ENCODE measurements around the gene RSF1. TPM values are rescaled to one million over a fixed set of nuclear protein-coding genes. Genes with fewer than 3 reads are reported as not detected.
A peak's percentile ranks its signal among the peaks of the same experiment; 100 is the strongest.

Gene RSF1
- total RNA-seq, 2 donors from 2014 or later: 57.6 to 69.9 TPM

- H3K36me3 Mint-ChIP-seq (ENCODE audit: insufficient read depth in 2 of 2): peaks cover 4 to 9% of the 10 kb centered on the region in 2 donors
- no peak overlapping the region for H3K4me3 Mint-ChIP-seq
- DNase-seq (no peak), ATAC-seq (replicated peaks in 1 of 2) (no peak)
- H3K27ac Mint-ChIP-seq: peak overlapping the region; percentile 76
- no peaks in the 10 kb centered on the region for H3K27me3 Mint-ChIP-seq (ENCODE audit: low read depth)
- H3K4me1 Mint-ChIP-seq (ENCODE audit: low read depth): peaks cover 47% of the 10 kb centered on the region
- H3K9me3 Mint-ChIP-seq: peaks cover 0 to 2% of the 10 kb centered on the region in 2 donors
These were observed 21.2 kb downstream of the RSF1 start for GRCh38 chr11:77799338-77799737.

- Mint-ChIP-seq H3K27ac (no peak overlapping the region), H3K9me3 (peaks cover 10% of the 10 kb centered on the region in 2 donors), H3K27me3 (ENCODE audit: low read depth) (no peaks in the 10 kb centered on the region), H3K4me1 (ENCODE audit: low read depth) (peaks cover 59% of the 10 kb centered on the region), H3K36me3 (ENCODE audit: insufficient read depth in 2 of 2) (peaks cover 18 to 36% of the 10 kb centered on the region in 2 donors), H3K4me3 (no peak overlapping the region)
- DNase-seq (no peak), ATAC-seq (replicated peaks in 1 of 2) (no peak)
These were observed 26.6 kb downstream of the RSF1 start for GRCh38 chr11:77793972-77794371.

- no peak for ATAC-seq (replicated peaks in 1 of 2)
- Mint-ChIP-seq H3K27me3 (ENCODE audit: low read depth) (no peaks in the 10 kb centered on the region), H3K9me3 (peaks cover 8 to 10% of the 10 kb centered on the region in 2 donors), H3K4me1 (ENCODE audit: low read depth) (peaks cover 63% of the 10 kb centered on the region), H3K36me3 (ENCODE audit: insufficient read depth in 2 of 2) (peaks cover 14 to 27% of the 10 kb centered on the region in 2 donors), H3K27ac (no peak overlapping the region), H3K4me3 (no peak overlapping the region)
- no peak for DNase-seq
These were observed 29.2 kb downstream of the RSF1 start for GRCh38 chr11:77791301-77791700.

- Mint-ChIP-seq H3K27me3 (ENCODE audit: low read depth) (no peaks in the 10 kb centered on the region), H3K4me3 (no peak overlapping the region), H3K36me3 (ENCODE audit: insufficient read depth in 2 of 2) (peaks cover 14 to 27% of the 10 kb centered on the region in 2 donors), H3K9me3 (peaks cover 8 to 10% of the 10 kb centered on the region in 2 donors), H3K27ac (no peak overlapping the region), H3K4me1 (ENCODE audit: low read depth) (peaks cover 54% of the 10 kb centered on the region)
- DNase-seq: no peak
- no peak for ATAC-seq (replicated peaks in 1 of 2)
These were observed 30.6 kb downstream of the RSF1 start for GRCh38 chr11:77789731-77790476.

GRCh38 chr11:77789061-77789730 is 31.3 kb downstream of the RSF1 start:
- ATAC-seq (replicated peaks in 1 of 2): no peak
- Mint-ChIP-seq H3K27me3 (ENCODE audit: low read depth) (no peaks in the 10 kb centered on the region), H3K36me3 (ENCODE audit: insufficient read depth in 2 of 2) (peaks cover 14 to 27% of the 10 kb centered on the region in 2 donors), H3K9me3 (peaks cover 8 to 10% of the 10 kb centered on the region in 2 donors), H3K4me1 (ENCODE audit: low read depth) (peaks cover 47% of the 10 kb centered on the region), H3K27ac (peak overlapping the region; percentile 78), H3K4me3 (no peak overlapping the region)
- no peak for DNase-seq

- Mint-ChIP-seq H3K4me1 (ENCODE audit: low read depth) (peaks cover 23% of the 10 kb centered on the region), H3K4me3 (no peak overlapping the region)
- DNase-seq: no peak
These were observed 36.0 kb downstream of the RSF1 start for GRCh38 chr11:77784572-77784971.

GRCh38 chr11:77783025-77783424 is 37.5 kb downstream of the RSF1 start:
- ATAC-seq (replicated peaks in 1 of 2) (no peak), DNase-seq (no peak)
- no peaks in the 10 kb centered on the region for H3K9me3 Mint-ChIP-seq
- H3K4me3 Mint-ChIP-seq: no peak overlapping the region
- peaks cover 11% of the 10 kb centered on the region for H3K4me1 Mint-ChIP-seq (ENCODE audit: low read depth)
- H3K27ac Mint-ChIP-seq: no peak overlapping the region
- H3K27me3 Mint-ChIP-seq (ENCODE audit: low read depth): no peaks in the 10 kb centered on the region
- H3K36me3 Mint-ChIP-seq (ENCODE audit: insufficient read depth in 2 of 2): peaks cover 0 to 1% of the 10 kb centered on the region in 2 donors

More at GRCh38 chr11:77784572-77784971, 36.0 kb downstream of the RSF1 start:
- ATAC-seq (replicated peaks in 1 of 2): no peak
- Mint-ChIP-seq H3K9me3 (no peaks in the 10 kb centered on the region), H3K36me3 (ENCODE audit: insufficient read depth in 2 of 2) (peaks cover 0 to 1% of the 10 kb centered on the region in 2 donors), H3K27me3 (ENCODE audit: low read depth) (no peaks in the 10 kb centered on the region), H3K27ac (no peak overlapping the region)

GRCh38 chr11:77779935-77780334 is 40.6 kb downstream of the RSF1 start:
- Mint-ChIP-seq H3K36me3 (ENCODE audit: insufficient read depth in 2 of 2) (peaks cover 0 to 1% of the 10 kb centered on the region in 2 donors), H3K27me3 (ENCODE audit: low read depth) (no peaks in the 10 kb centered on the region), H3K4me3 (no peak overlapping the region), H3K9me3 (no peaks in the 10 kb centered on the region), H3K4me1 (ENCODE audit: low read depth) (peaks cover 8% of the 10 kb centered on the region), H3K27ac (no peak overlapping the region)
- DNase-seq: no peak
- no peak for ATAC-seq (replicated peaks in 1 of 2)

GRCh38 chr11:77778549-77778948 is 42.0 kb downstream of the RSF1 start:
- no peak for DNase-seq
- no peak for ATAC-seq (replicated peaks in 1 of 2)
- H3K9me3 Mint-ChIP-seq: no peaks in the 10 kb centered on the region
- H3K27me3 Mint-ChIP-seq (ENCODE audit: low read depth): no peaks in the 10 kb centered on the region
- H3K27ac Mint-ChIP-seq: peak overlapping the region; percentile 66
- no peaks in the 10 kb centered on the region for H3K36me3 Mint-ChIP-seq (ENCODE audit: insufficient read depth in 2 of 2)
- no peak overlapping the region for H3K4me3 Mint-ChIP-seq
- peaks cover 10% of the 10 kb centered on the region for H3K4me1 Mint-ChIP-seq (ENCODE audit: low read depth)

- ATAC-seq (replicated peaks in 1 of 2): no peak
- Mint-ChIP-seq H3K9me3 (no peaks in the 10 kb centered on the region), H3K27ac (no peak overlapping the region), H3K36me3 (ENCODE audit: insufficient read depth in 2 of 2) (no peaks in the 10 kb centered on the region), H3K4me1 (ENCODE audit: low read depth) (peaks cover 12% of the 10 kb centered on the region), H3K27me3 (ENCODE audit: low read depth) (no peaks in the 10 kb centered on the region), H3K4me3 (no peak overlapping the region)
- no peak for DNase-seq
These were observed 42.4 kb downstream of the RSF1 start for GRCh38 chr11:77778118-77778517.

GRCh38 chr11:77776455-77776854 is 44.1 kb downstream of the RSF1 start:
- Mint-ChIP-seq H3K27ac (no peak overlapping the region), H3K27me3 (ENCODE audit: low read depth) (no peaks in the 10 kb centered on the region), H3K4me1 (ENCODE audit: low read depth) (peaks cover 28% of the 10 kb centered on the region), H3K36me3 (ENCODE audit: insufficient read depth in 2 of 2) (no peaks in the 10 kb centered on the region), H3K9me3 (no peaks in the 10 kb centered on the region), H3K4me3 (no peak overlapping the region)
- ATAC-seq (replicated peaks in 1 of 2) (peak; percentile 36 to 49), DNase-seq (no peak)

- ATAC-seq (replicated peaks in 1 of 2): no peak
- H3K4me3 Mint-ChIP-seq: no peak overlapping the region
These were observed 44.6 kb downstream of the RSF1 start for GRCh38 chr11:77775936-77776335.

GRCh38 chr11:77771135-77771534 is 49.4 kb downstream of the RSF1 start:
- Mint-ChIP-seq H3K9me3 (no peaks in the 10 kb centered on the region), H3K4me1 (ENCODE audit: low read depth) (peaks cover 45% of the 10 kb centered on the region), H3K27ac (peak overlapping the region; percentile 11), H3K27me3 (ENCODE audit: low read depth) (no peaks in the 10 kb centered on the region), H3K36me3 (ENCODE audit: insufficient read depth in 2 of 2) (no peaks in the 10 kb centered on the region), H3K4me3 (peak overlapping the region in 1 of 2 donors; percentile 38)
- DNase-seq (no peak), ATAC-seq (replicated peaks in 1 of 2) (no peak)

More at GRCh38 chr11:77775936-77776335, 44.6 kb downstream of the RSF1 start:
- H3K36me3 Mint-ChIP-seq (ENCODE audit: insufficient read depth in 2 of 2): no peaks in the 10 kb centered on the region
- H3K4me1 Mint-ChIP-seq (ENCODE audit: low read depth): peaks cover 34% of the 10 kb centered on the region
- H3K27me3 Mint-ChIP-seq (ENCODE audit: low read depth): no peaks in the 10 kb centered on the region
- DNase-seq: no peak
- H3K27ac Mint-ChIP-seq: no peak overlapping the region
- H3K9me3 Mint-ChIP-seq: no peaks in the 10 kb centered on the region
